ENCODE results near the gene TMTC2.
A peak's percentile ranks its signal among the peaks of the same experiment; 100 is the strongest.
"Not testable (repeated sequence)": the region's sequence is repeated elsewhere in the genome, so short reads cannot be mapped to it uniquely, and the experiment has no call there.

TMTC2 gene

DNA sequence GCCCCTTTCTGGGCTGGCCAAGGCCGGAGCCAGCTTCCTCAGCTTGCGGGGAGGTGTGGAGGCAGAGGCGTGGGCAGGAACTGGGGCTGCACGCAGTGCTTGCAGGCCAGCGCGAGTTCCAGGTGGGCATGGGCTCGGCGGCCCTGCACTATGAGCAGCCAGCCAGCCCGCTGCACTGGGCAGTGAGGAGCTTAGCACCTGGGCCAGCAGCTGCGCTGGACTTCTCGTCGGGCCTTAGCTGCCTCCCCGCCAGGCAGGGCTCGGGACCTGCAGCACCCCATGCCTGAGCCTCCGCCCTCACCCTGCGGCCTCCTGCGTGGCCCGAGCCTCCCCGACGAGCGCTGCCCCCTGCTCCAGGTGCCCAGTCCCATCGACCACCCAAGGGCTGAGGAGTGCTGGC, 42.0 kb downstream of the TMTC2 start:
- DNase-seq (ENCODE audit: low spot score): no peak

DNA sequence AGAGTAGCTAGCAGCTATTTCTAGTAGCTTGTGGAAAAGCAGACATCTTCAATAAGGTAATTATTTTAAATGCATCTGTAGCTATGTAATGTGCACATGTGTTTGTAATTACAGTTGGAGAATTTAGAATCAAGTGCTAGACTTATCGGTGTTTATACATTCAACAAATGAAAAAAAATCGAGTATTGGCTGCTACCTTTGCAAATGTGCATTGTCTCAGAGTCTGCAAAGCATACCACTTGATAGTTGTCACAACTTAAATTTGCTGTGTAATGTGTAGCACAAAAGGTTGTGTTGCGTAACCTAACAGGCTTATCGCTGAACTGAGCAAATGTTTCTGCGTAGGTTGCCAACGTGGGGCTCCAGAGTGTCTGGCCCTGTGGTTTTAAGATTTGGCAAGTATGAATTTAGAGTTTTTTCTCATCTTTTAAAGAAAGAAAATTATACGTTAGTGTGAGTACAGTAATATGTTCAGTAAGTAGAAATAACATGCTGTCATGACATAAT, 44.3 kb downstream of the TMTC2 start:
- DNase-seq (ENCODE audit: low spot score): no peak

DNA sequence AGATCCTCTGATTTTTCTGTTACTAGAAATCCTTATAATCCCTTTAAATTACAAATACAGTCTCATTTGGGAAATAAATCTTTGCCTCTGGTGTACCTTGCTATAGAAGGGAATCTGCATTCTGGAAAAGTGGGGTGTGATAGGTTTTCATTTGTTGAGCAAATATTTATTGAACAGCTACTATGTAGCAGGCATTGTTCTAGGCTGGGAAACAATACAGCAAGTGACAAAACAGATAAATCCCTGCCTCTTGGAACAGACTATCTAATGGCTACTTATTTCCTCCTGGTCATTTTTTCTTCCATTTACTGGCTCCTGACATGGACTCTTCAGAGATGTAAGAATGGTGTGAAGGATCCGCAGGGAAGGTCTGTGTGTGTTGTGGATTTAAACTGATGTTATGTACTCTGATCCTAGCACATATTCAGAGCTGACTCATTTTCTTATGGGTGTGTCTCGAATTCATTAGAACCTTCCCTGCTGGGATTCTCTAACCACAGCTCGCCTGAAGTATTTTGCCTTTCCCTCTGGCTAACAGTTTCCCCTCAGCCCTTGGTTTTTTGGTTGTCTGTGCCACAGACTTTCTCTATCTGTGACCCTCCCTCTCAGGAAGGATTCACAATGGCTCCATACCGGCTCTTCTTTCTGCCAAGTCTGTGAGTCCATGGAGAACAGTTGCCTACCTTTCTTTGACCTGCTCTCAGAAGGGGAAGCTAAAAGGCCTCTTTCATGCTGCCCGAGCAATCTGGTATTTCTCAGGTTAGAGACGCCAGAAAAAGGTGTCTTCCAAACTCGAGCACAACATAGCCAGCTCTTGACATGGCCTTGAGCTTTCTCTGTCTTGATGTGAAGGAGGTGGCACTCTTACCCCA, 53.7 kb downstream of the TMTC2 start:
- DNase-seq (ENCODE audit: low spot score): peak; percentile 49

DNA sequence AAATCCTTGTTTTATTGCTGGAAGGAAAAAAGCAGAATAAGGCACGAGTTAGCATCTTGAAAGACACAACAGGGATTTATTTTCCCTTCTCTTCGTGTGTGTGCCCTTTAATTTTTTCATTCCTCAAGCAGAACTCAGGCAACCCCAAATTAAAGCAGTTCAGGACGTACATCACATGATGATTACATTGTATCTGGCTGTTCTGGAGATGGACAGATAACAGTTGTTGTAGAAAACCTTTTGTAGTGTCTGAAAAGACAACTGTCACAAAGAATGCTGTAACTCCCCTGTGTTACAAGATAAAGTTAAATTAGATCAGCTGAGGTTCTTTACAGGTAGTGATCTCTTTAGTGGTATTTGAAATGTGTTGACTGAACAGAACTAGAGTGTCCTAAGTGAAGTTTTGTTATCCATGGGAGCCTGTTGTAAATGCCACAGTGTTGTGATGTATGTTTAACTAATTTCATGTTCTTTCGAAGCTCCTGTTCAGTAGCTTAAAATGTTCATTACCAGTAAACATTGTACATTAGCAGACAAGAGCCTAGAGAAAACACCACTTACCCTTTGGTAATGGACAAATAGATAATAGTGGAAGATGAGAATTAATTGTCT, 58.5 kb downstream of the TMTC2 start:
- no peak for DNase-seq (ENCODE audit: low spot score)

DNA sequence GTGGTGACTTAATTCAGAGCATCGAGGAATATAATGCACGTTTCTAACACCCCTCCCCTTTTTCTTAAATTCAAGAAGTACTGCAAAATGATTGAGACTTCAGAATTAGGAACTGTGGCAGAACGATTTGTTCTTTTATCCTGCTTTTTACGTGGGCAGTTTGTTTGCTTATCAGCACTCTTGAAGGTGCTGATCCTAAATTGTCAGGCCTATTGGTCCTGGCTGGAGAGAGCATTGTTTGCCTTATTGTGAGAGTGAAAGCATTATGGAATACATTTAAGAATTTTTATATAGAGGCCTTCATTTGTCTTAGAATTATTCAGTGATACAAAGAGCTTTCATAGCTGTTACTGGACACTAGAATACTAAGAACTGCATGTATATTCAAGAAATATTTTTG, 59.1 kb downstream of the TMTC2 start:
- DNase-seq (ENCODE audit: low spot score): no peak

DNA sequence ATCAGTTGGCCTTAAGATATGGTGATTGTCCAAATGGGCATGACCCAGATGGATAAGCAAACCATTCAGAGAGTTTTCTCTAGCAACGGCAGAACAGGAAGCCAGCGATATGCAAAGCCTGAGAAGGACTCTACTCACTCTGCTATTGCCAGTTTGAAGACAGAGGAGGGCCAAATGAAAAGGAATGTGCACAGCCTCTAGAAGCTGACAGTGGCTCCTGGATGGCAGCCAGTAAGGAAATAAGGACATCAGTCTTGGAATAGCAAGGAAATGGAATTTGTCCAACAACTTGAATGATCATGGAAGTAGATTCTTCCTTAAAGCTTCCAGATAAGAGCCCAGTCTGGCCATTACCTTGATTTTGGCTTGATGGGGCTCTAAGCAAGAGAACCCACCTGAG, 60.0 kb downstream of the TMTC2 start:
- DNase-seq (ENCODE audit: low spot score): no peak

DNA sequence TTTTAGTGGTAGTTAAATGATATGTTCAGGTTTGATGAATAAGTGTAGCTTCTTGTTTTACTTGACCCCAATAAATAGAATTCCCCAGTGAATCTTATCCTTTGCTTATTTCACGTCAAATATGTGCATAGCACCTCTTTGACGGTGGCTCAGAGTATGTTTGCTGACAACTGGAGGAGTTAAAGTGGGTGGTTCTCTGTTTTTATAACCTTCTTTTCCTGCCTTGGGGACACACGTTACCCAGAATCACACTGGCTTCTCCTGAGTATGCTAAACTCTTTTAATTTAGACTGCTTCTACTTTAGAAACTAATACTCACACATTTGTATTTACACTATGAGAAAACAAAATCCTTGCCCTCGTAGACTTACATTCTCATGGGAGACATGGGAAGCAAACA, 62.3 kb downstream of the TMTC2 start:
- no peak for DNase-seq (ENCODE audit: low spot score)

DNA sequence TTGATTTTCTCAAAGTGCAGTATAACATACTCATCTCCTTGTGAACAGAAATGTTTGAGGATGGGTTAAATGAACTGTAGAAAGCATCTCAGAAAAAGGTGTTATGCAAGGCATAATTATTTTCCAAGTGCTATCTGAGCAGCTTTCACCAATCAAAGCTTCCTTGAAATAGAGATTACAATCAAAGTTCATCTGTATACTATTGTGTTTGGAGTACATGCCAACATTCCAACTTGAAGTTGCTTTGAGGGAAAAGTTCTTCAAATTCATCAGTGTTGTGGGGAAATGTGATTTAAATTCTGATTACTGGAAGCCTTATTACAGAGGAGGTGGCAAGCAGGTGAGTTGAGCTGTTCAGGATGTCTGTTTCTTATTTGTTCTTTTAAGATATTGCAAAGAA, 68.2 kb downstream of the TMTC2 start:
- DNase-seq (ENCODE audit: low spot score): no peak

DNA sequence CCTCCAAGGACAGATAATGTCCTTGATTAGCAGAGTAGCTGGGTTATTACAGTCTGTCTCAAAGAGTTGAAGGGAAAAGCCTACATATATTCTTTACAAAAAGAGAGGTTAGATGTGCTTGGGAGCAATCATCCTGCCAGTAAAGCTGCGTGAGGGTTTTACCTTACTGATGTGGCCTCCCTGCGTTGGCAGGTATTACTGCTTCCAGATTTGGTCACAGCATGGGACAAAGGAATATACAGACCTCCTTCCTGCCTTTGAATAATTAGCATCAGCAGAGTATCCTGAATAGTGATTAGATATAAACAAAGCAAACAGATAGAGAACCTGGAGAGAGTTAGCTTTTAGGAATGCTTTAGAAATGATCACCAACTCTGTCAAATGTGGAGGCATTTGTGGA, 69.6 kb downstream of the TMTC2 start:
- DNase-seq (ENCODE audit: low spot score): no peak

DNA sequence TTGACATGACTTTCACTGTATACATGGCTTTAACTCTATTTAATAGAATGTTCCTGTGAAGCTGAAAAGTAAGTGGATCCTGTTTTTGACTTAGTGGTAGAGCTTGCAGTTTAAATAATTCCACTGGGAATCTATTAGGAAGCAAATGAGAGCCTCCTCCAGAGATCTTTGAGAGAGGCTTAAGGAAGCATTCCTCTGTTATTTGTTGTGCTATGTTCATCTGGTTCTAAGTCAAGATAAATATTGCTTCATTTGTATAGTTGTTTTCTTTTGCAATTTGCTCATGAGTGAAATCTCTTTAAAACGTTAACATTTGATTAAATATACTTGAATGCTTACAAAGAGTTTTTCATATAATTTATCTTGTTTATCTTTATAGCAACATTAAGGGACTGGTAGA, 70.4 kb downstream of the TMTC2 start:
- no peak for DNase-seq (ENCODE audit: low spot score)

DNA sequence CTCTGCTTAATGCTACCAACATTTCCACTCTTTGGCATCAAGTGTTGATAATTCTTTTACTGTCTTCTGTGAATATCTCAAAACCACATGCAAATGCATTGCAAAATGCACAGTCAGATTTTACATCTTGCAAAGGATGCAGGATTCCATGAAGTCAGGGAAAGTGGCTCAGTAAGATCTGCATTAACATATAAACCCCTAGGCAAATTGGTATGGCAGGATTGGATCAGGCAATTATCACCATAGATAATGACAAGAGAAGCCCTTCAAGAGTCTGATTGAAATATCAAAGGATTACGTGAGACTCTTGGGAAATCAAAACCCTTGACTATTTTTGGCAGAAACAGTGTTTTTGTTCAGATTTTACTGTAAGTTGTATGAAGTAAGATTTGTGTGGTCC, 71.0 kb downstream of the TMTC2 start:
- no peak for DNase-seq (ENCODE audit: low spot score)

DNA sequence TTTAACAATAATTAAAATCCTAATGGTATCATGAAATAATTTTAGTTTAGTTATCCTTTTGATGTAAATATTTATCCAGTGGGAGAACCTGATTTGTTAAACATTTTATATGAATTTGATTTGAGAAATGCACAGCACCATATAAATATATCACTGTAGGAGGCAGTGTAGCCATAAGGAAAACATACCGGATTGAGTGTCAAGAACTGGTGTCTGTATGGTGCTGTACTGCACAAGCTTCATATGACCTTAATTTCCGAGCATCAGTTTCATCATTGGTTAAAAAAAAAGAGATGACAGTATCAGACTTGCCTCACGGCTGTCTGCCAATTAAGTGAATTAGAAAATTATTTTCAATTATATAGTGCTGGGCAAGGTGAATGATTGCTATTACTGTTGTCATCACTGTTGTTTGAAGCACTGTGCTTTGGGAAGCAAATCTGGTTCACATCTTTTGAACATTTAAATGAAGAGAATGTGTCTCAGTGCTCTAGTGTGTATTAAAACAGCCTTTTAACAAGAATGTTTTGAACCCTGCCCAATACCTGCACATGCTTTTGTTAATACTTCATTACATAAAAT, 72.1 kb downstream of the TMTC2 start:
- no peak for DNase-seq (ENCODE audit: low spot score)

DNA sequence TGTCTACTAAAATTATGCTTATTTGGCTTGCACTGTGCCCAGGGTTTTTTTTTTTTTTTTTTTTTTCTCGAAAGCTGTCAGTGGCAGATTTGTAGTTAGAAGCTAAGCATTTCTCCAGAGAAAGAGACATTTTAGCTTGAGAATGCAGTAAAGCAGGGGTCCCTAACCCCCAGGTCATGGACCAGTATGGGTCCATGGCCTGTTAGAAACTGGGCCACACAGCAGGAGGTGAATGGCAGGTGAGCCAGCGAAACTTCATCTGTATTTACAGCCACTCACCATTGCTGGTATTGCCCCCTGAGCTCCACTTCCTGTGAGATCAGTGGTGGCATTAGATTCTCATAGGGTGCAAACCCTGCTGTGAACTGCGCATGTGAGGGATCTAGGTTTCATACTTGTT, 73.7 kb downstream of the TMTC2 start:
- no peak for DNase-seq (ENCODE audit: low spot score)

DNA sequence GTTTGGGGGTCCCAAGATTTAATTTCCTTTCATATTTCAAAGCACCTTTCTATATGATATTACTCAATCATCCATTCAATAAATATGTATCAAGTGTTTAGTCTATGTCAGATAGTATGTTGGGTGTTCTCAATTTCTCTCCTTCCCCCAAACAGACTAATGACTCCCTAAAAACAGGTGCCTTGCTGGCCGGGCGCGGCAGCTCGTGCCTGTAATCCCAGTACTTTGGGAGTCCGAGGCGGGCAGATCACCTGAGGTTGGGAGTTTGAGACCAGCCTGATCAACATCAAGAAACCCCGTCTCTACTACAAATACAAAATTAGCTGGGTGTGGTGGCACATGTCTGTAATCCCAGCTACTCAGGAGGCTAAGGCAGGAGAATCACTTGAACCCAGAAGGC, 78.5 kb downstream of the TMTC2 start:
- not testable (repeated sequence) for DNase-seq (ENCODE audit: low spot score)

DNA sequence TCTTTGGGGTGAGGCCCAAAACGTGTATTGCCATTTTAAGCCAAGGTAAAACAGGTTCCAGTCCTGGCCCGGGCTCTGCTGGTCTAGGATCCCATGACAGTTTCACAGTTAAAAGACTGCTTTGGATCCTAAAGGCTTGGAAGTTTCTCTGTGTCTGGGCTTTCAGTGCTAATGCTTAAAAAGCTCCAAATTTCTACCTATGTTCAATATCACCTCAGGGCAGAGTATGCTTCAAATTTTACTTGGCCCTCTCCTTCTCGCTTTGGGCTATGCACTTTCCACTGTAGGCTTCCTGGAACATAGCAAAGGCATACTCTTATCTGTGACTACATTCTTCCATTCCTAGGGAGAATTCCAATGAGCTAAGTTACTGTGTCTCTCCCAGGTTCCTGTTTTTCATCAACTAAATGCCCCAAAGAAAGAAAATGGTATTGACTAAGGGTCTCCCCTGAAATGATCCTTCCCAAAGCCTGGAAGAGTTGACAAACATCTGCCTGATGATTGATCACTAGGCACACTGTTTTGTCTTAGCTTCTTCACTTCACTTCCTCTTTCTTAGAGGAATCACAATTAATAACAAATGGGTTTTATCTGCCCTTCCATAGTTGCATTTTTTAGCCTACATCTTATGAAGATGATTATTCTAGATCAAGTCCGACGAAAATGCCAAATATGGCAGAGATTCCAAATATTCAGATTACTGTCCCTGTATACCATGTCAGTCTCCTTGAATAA, 79.4 kb downstream of the TMTC2 start:
- no peak for DNase-seq (ENCODE audit: low spot score)

DNA sequence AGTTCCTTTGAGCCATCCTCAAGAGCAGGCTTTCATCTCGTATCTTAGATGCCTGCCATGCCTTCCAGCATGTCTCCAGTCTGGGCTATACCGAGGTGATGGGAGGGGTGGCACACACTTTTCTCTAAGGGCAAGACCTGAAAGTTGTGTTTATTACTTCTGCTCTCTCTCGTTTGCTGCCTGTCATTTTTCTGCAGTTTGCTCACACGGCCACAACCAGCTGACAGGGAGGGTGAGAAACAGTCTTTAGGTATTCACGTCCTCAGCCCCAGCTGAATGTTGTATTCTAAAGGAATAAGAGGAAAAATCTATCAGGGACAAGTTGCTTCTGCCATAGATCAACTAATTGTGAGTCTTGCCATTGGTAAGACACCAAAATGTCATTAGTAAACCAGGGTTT, 88.0 kb downstream of the TMTC2 start:
- DNase-seq (ENCODE audit: low spot score): no peak

DNA sequence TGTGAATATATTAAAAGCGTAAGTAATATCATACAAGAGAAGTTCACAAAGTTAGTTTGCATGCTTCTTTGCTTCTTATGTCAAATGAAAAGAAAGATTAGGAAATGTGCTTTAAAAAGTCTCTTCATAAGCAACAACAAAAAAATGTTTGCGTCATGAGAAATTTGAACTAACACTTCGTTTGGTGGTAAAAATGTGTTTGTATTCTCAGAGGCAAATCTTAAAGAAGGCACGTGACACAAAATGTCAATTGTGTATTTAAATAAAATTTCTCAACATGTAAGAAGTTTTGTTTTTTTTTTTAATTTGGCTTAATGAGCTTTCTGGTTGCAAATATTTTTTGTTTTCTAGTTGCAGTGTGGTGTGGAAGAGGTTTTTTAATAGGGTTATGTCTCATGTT, 93.8 kb downstream of the TMTC2 start:
- no peak for DNase-seq (ENCODE audit: low spot score)

DNA sequence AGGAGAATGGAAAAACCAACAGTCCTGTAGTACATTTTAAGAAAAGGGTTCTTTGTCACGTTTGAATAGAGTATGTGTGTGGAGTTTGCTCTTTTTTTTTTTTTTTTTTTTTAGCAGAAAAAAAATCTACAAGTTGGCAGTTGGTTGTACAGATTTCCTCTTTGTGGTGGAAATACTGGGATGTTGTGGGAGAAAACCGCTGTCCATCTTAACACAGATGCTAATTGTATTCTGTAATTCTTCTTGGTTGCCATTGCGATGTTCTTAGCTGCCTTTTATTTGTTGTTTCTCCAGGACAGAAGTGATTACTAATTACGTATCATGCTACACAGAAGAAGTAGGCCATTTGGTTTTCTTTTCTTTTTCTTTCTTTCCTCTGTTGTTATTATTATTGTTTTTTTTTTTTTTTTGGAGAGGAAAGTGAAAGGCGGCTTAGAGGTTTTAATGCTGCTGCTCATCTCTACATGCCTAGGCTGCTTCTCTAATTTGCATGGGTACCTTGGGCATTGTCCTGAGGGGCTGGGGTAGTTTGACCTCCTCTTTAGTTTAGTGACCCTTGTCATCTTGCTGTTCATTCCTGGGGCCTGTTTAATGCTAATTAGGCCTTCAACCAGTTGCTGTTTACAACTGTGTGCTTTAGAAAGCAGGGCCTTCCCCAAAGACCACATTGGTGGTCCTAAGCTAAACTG, 94.7 kb downstream of the TMTC2 start:
- DNase-seq (ENCODE audit: low spot score): peak; percentile 81

DNA sequence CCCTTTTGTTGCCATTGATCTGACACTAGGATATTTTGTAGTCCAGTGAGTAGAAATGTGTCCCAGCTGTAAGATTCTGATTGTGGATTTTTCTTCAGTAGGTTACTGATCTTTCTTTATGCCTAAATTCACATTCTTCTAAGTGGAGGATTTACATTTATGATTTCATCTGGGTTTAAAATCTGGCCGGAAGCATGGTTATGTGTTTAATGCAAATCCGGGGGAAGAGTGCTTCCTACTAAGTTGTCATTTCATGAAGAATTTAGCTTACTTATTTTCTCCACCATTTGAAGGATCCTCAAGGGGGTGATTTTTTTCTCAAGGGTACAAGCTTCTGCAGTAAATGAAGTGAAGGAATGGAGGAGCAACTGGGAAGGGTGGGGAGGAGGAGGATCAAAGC, 96.7 kb downstream of the TMTC2 start:
- no peak for DNase-seq (ENCODE audit: low spot score)

DNA sequence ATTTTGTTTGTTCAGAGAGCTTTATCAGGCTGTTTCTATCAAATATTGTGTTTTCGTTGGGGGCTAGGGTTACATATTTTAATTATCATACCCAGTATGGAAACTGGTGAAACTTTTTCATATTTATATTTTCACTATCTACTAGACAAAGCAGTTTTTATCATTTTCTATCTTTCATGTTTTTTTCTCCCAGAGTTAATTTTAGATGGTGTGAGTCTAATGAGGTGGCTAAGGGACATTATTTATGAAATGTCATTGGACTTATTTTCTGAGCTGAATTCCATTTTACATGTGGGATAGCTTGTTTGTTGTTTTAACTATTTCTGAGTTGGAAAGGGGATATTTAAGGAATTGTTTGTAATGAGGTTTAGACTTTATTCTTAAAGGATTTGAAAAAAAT, 100.3 kb downstream of the TMTC2 start:
- no peak for DNase-seq (ENCODE audit: low spot score)

DNA sequence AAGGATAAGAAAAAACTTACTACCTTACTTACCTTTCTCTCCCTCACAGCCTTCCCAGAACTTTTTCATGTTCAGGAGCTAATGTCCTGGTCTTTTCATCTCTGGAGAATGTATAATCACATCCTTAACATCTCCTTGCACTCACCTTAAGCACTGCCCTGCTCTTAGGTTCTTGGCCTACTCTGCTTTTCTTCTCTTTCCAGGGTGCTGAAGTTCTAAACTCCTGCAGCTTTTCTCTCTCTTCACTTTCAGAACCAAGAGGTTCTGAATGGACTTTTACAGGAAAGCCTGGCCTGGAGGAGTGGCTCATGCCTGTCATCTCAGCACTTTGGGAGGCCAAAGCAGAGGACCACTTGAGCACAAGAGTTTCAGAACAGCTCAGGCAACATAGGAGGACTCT, 101.9 kb downstream of the TMTC2 start:
- no peak for DNase-seq (ENCODE audit: low spot score)

DNA sequence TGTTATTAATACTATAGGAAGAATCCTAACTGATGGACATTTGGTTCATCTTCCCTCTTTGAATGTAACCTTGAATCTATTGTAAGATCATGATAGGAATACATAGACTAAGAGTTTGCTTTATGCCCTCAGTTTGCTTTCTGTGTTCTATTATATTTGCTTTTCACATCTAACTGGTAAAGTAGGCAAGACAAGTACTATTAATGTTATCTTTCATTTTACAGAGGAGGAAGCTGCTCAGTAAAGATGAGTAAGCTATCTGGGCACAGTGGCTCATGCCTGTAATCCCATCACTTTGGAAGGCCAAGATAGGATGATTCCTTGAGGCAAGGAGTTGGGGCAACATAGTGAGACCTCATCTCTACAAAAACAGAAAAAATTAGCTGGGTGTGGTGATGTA, 103.0 kb downstream of the TMTC2 start:
- DNase-seq (ENCODE audit: low spot score): no peak

Measured in COLO829 (cell line).